Measurements from ENCODE around the gene CHI3L1. TPM values are rescaled to one million over a fixed set of nuclear protein-coding genes. Genes with fewer than 3 reads are reported as not detected.
A peak's percentile ranks its signal among the peaks of the same experiment; 100 is the strongest.

Gene CHI3L1
- total RNA-seq, 1 experiment from 2014 or later, result not detected

DNA sequence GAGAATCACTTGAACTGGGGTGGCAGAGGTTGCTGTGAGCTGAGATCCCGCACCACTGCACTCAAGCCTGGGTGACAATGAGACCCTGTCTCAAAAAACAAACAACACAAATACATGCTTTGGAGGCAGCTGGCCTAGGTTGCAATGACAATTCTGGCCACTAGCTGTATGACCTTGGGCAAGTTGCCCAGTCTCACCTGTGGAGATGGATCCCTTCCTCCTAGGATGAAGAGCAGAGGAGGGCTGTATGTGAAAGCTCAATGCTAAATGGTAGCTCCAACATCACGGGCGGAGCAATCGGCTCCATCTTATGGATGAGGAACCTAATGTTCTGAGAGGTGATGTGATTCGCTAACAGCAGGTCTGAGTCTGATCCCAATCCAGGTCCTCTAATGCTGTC lies 38.4 kb downstream of the CHI3L1 start:
- Histone ChIP-seq H3K4me1 (ENCODE audit: control insufficient read depth in 1 of 2, insufficient read depth in 2 of 2, low read length in 2 of 2) (peaks cover 3 to 21% of the 10 kb centered on the region in 2 experiments; a peak in 3 of 4 replicates), H3K27me3 (ENCODE audit: insufficient read depth, low read length) (no peaks in the 10 kb centered on the region), H3K79me2 (ENCODE audit: insufficient read depth, low read length) (no peaks in the 10 kb centered on the region), H3K4me3 (replicated peaks in 1 of 2; ENCODE audit: low read depth in 1 of 2, low read length in 2 of 2) (no peak overlapping the region), H3K9me3 (ENCODE audit: control insufficient read depth in 1 of 2, insufficient read depth in 1 of 2, low read depth in 1 of 2, low read length in 2 of 2) (no peaks in the 10 kb centered on the region), H3K9me2 (ENCODE audit: insufficient read depth) (no peaks in the 10 kb centered on the region), H3K9ac (ENCODE audit: low read length) (no peak overlapping the region), H3K4me2 (ENCODE audit: low read length) (no peak overlapping the region), H2AFZ (ENCODE audit: low read depth, low read length, poor library complexity, severe bottlenecking) (no peak overlapping the region), H3K36me3 (ENCODE audit: control insufficient read depth in 1 of 2, insufficient read depth in 2 of 2, low read length in 2 of 2) (no peaks in the 10 kb centered on the region), H4K20me1 (ENCODE audit: insufficient read depth) (no peaks in the 10 kb centered on the region), H3K27ac (ENCODE audit: low read depth, low read length) (no peak overlapping the region)
- POLR2A ChIA-PET, result no interaction called here
- peak in 2 of 3 experiments; percentile 65 to 68; a peak in 4 of 6 replicates for TF ChIP-seq CTCF (IDR thresholded peaks at IDR 0.05 in 2 of 3, conservative IDR thresholded peaks at IDR 0.05 in 1 of 3; ENCODE audit: borderline replicate concordance in 1 of 3, insufficient read depth in 1 of 3, low read depth in 2 of 3, low read length in 2 of 3)
- no peak for TF ChIP-seq FOSL1 (IDR thresholded peaks at IDR 0.05; ENCODE audit: low read depth)
- RAD21 ChIA-PET (ENCODE audit: low non-redundant PET in 1 of 2, low total read pairs in 2 of 2, uncharacterized antibody in 2 of 2, unreplicated experiment in 2 of 2), result no interaction called here
- ATAC-seq (peak; percentile 67), DNase-seq (ENCODE audit: low read depth, low spot score) (peak; percentile 16)
- CTCF ChIA-PET, result interaction anchor here (0.7 to 2.9 kb wide), 7 partner anchors 14 to 30 kb away, joined by 3 to 20 read pairs (median 5); partner anchors contain the start of gene ADORA1
- intact Hi-C loops (cut with micrococcal nuclease), result no loop called here
- no TSS peak for BruUV-seq (replicated peaks)

DNA sequence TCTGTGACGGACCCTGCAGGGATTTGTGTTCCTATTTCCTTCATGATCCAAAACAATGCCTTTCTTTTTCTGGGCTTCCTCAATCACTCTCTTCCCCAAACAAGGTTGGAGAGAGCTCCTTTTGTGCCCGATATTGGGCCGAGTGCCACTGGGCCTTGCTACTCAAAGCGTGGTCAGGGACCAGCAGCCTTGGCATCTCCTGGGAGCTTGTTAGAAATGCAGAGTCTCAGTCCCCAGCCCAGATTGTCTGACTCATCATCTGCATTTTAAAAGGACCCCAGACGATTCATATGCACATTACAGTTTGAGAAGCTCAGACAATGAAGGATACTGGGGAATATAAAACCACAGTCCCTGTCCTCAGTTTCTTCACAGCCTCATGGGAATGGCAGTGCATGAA lies 39.1 kb downstream of the CHI3L1 start:
- H3K4me3 ChIP-seq (replicated peaks in 1 of 2; ENCODE audit: low read depth in 1 of 2, low read length in 2 of 2), result no peak overlapping the region
- no peaks in the 10 kb centered on the region for H3K36me3 ChIP-seq (ENCODE audit: control insufficient read depth in 1 of 2, insufficient read depth in 2 of 2, low read length in 2 of 2)
- H4K20me1 ChIP-seq (ENCODE audit: insufficient read depth), result no peaks in the 10 kb centered on the region
- peaks cover 3 to 13% of the 10 kb centered on the region in 2 experiments; a peak in 3 of 4 replicates for H3K4me1 ChIP-seq (ENCODE audit: control insufficient read depth in 1 of 2, insufficient read depth in 2 of 2, low read length in 2 of 2)
- no peaks in the 10 kb centered on the region for H3K79me2 ChIP-seq (ENCODE audit: insufficient read depth, low read length)
- no peak overlapping the region for H3K27ac ChIP-seq (ENCODE audit: low read depth, low read length)
- ATAC-seq (no peak), DNase-seq (ENCODE audit: low read depth, low spot score) (no peak)
- H2AFZ ChIP-seq (ENCODE audit: low read depth, low read length, poor library complexity, severe bottlenecking), result no peak overlapping the region
- no peaks in the 10 kb centered on the region for H3K9me3 ChIP-seq (ENCODE audit: control insufficient read depth in 1 of 2, insufficient read depth in 1 of 2, low read depth in 1 of 2, low read length in 2 of 2)
- CTCF ChIA-PET, result interaction anchor here (0.7 to 2.9 kb wide), 6 partner anchors 14 to 30 kb away, joined by 3 to 20 read pairs (median 5); partner anchors contain the start of gene ADORA1
- RAD21 ChIA-PET (ENCODE audit: low non-redundant PET in 1 of 2, low total read pairs in 2 of 2, uncharacterized antibody in 2 of 2, unreplicated experiment in 2 of 2), result no interaction called here
- no peaks in the 10 kb centered on the region for H3K9me2 ChIP-seq (ENCODE audit: insufficient read depth)
- POLR2A ChIA-PET, result no interaction called here
- no peaks in the 10 kb centered on the region for H3K27me3 ChIP-seq (ENCODE audit: insufficient read depth, low read length)
- intact Hi-C loops (cut with micrococcal nuclease), result no loop called here
- no TSS peak for BruUV-seq (replicated peaks)
- H3K4me2 ChIP-seq (ENCODE audit: low read length), result no peak overlapping the region
- no peak overlapping the region for H3K9ac ChIP-seq (ENCODE audit: low read length)
- TF ChIP-seq YY1 (IDR thresholded peaks at IDR 0.05; ENCODE audit: extremely low read depth, insufficient replicate concordance, low read depth, low read length), result no peak
- TF ChIP-seq SRF (IDR thresholded peaks at IDR 0.05; ENCODE audit: low read depth), result no peak
- TF ChIP-seq EGR1 (IDR thresholded peaks at IDR 0.05; ENCODE audit: low read depth), result no peak
- no peak for TF ChIP-seq SIN3A (IDR thresholded peaks at IDR 0.05; ENCODE audit: low read depth)
- TF ChIP-seq, protein P1, sequence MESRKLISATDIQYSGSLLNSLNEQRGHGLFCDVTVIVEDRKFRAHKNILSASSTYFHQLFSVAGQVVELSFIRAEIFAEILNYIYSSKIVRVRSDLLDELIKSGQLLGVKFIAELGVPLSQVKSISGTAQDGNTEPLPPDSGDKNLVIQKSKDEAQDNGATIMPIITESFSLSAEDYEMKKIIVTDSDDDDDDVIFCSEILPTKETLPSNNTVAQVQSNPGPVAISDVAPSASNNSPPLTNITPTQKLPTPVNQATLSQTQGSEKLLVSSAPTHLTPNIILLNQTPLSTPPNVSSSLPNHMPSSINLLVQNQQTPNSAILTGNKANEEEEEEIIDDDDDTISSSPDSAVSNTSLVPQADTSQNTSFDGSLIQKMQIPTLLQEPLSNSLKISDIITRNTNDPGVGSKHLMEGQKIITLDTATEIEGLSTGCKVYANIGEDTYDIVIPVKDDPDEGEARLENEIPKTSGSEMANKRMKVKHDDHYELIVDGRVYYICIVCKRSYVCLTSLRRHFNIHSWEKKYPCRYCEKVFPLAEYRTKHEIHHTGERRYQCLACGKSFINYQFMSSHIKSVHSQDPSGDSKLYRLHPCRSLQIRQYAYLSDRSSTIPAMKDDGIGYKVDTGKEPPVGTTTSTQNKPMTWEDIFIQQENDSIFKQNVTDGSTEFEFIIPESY (IDR thresholded peaks at IDR 0.05; ENCODE audit: extremely low read depth, insufficient replicate concordance, low read length), result no peak
- no peak for TF ChIP-seq JUND (IDR thresholded peaks at IDR 0.05)
- TF ChIP-seq POLR2AphosphoS5 (IDR thresholded peaks at IDR 0.05; ENCODE audit: low read depth, low read length), result no peak
- TF ChIP-seq CEBPB (IDR thresholded peaks at IDR 0.05; ENCODE audit: low read depth), result no peak
- TF ChIP-seq CBX3 (IDR thresholded peaks at IDR 0.05; ENCODE audit: low read depth), result no peak
- no peak for TF ChIP-seq ELF1 (IDR thresholded peaks at IDR 0.05; ENCODE audit: borderline replicate concordance, low read depth)
- TF ChIP-seq, protein P2, sequence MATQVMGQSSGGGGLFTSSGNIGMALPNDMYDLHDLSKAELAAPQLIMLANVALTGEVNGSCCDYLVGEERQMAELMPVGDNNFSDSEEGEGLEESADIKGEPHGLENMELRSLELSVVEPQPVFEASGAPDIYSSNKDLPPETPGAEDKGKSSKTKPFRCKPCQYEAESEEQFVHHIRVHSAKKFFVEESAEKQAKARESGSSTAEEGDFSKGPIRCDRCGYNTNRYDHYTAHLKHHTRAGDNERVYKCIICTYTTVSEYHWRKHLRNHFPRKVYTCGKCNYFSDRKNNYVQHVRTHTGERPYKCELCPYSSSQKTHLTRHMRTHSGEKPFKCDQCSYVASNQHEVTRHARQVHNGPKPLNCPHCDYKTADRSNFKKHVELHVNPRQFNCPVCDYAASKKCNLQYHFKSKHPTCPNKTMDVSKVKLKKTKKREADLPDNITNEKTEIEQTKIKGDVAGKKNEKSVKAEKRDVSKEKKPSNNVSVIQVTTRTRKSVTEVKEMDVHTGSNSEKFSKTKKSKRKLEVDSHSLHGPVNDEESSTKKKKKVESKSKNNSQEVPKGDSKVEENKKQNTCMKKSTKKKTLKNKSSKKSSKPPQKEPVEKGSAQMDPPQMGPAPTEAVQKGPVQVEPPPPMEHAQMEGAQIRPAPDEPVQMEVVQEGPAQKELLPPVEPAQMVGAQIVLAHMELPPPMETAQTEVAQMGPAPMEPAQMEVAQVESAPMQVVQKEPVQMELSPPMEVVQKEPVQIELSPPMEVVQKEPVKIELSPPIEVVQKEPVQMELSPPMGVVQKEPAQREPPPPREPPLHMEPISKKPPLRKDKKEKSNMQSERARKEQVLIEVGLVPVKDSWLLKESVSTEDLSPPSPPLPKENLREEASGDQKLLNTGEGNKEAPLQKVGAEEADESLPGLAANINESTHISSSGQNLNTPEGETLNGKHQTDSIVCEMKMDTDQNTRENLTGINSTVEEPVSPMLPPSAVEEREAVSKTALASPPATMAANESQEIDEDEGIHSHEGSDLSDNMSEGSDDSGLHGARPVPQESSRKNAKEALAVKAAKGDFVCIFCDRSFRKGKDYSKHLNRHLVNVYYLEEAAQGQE (IDR thresholded peaks at IDR 0.05; ENCODE audit: low read depth), result no peak
